ENCODE results near the gene PTPRK.

PTPRK gene

DNA sequence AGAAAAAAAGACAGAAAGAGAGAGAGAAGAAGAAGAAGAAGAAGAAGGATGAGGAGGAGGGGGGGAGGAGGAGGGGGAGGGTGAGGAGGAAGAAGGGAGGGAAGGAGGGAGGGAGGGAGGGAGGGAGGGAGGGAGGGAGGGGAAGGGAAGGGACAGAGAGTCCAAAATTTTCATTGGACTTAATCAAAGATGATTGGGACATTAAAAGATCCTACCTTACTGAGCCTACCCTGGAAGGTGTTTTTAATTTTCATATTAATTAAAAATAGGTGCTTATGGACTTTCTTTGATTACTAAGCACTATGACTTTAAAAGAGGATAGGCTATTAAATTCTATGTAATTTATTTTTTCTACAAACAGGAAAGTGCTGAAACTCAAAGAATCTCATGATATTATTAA is 319.6 kb downstream of the PTPRK start:
- Histone ChIP-seq H3K23ac (ENCODE audit: low read length) (no peak overlapping the region), H3K27ac (ENCODE audit: low read depth, low read length) (no peak overlapping the region), H2BK120ac (ENCODE audit: low read depth, low read length) (no peak overlapping the region), H3K9ac (ENCODE audit: low read length) (no peak overlapping the region), H3K56ac (ENCODE audit: low read length) (no peak overlapping the region), H4K8ac (ENCODE audit: low read depth, low read length) (no peak overlapping the region), H3K4me3 (ENCODE audit: low read length) (no peak overlapping the region), H3K4ac (ENCODE audit: low read depth, low read length) (no peak overlapping the region), H3K27me3 (ENCODE audit: insufficient read depth, low read length, poor library complexity) (no peaks in the 10 kb centered on the region), H2BK5ac (ENCODE audit: low read length) (no peak overlapping the region), H3K79me2 (ENCODE audit: control insufficient read depth, insufficient read depth, low read length) (no peaks in the 10 kb centered on the region), H2BK15ac (replicated peaks; ENCODE audit: low read depth) (no peak overlapping the region), H3K4me2 (ENCODE audit: low read length) (no peak overlapping the region), H4K5ac (ENCODE audit: low read length) (no peak overlapping the region), H2AK5ac (ENCODE audit: low read length) (no peak overlapping the region), H3K4me1 (ENCODE audit: control insufficient read depth, low read depth, low read length) (peaks cover 4% of the 10 kb centered on the region), H3K18ac (ENCODE audit: low read length) (no peak overlapping the region), H3K79me1 (ENCODE audit: low read length) (no peaks in the 10 kb centered on the region), H3K36me3 (ENCODE audit: control insufficient read depth, insufficient read depth, low read length) (no peaks in the 10 kb centered on the region)
- DNase-seq, result no peak

DNA sequence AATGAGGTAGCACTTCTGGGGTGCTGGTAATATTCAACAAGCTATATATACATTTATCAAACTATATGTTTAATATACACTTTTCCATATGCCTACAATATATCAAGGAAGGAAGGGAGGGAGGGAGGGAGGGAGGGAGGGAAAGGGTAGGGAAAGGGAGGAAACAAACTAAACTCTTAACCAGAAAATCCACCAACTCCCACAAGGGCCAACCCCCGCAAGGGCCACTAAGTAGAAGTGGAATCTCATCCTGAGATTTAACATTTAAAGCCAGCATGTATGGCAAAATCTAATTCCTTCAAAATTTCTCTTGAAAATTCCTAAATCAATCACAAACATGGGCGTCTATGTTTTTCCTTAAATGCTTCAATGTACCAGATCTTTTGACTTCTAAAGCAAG is 320.9 kb downstream of the PTPRK start:
- Histone ChIP-seq H3K27ac (ENCODE audit: low read depth, low read length) (no peak overlapping the region), H2BK120ac (ENCODE audit: low read depth, low read length) (no peak overlapping the region), H2BK5ac (ENCODE audit: low read length) (no peak overlapping the region), H2BK15ac (replicated peaks; ENCODE audit: low read depth) (no peak overlapping the region), H3K36me3 (ENCODE audit: control insufficient read depth, insufficient read depth, low read length) (no peaks in the 10 kb centered on the region), H4K8ac (ENCODE audit: low read depth, low read length) (no peak overlapping the region), H3K56ac (ENCODE audit: low read length) (no peak overlapping the region), H4K5ac (ENCODE audit: low read length) (no peak overlapping the region), H3K4me2 (ENCODE audit: low read length) (no peak overlapping the region), H3K4ac (ENCODE audit: low read depth, low read length) (no peak overlapping the region), H3K4me1 (ENCODE audit: control insufficient read depth, low read depth, low read length) (no peaks in the 10 kb centered on the region), H3K27me3 (ENCODE audit: insufficient read depth, low read length, poor library complexity) (no peaks in the 10 kb centered on the region), H2AK5ac (ENCODE audit: low read length) (no peak overlapping the region), H3K9ac (ENCODE audit: low read length) (no peak overlapping the region), H3K79me1 (ENCODE audit: low read length) (no peaks in the 10 kb centered on the region), H3K23ac (ENCODE audit: low read length) (no peak overlapping the region), H3K18ac (ENCODE audit: low read length) (no peak overlapping the region), H3K4me3 (ENCODE audit: low read length) (no peak overlapping the region), H3K79me2 (ENCODE audit: control insufficient read depth, insufficient read depth, low read length) (no peaks in the 10 kb centered on the region)
- no CpG with 5 or more reads among the region's 2 CpGs for WGBS (ENCODE audit: extremely low coverage, insufficient coverage, low lambda C conversion rate)
- no peak for DNase-seq

DNA sequence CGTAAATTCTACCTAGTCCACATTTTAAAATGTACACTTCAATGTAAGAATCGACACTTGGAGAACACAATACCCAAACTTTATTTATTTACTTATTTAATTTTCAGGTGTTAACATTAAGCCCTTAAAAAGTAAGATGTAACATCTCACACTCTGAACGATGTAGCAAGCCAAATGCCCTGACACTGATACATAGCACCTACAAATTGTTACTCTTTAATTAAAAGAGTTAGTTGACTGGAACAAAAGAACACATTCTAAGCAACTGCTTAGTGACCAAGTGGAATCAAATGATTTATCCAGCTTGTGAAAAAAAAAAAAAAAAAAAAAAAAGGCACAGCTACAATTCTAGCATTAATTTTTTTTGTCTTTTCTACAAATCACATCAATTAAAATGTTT is 327.4 kb downstream of the PTPRK start:
- Histone ChIP-seq H4K5ac (ENCODE audit: low read length) (no peak overlapping the region), H3K79me1 (ENCODE audit: low read length) (no peaks in the 10 kb centered on the region), H3K27me3 (ENCODE audit: insufficient read depth, low read length, poor library complexity) (no peaks in the 10 kb centered on the region), H3K9ac (ENCODE audit: low read length) (no peak overlapping the region), H3K27ac (ENCODE audit: low read depth, low read length) (no peak overlapping the region), H2BK120ac (ENCODE audit: low read depth, low read length) (no peak overlapping the region), H3K23ac (ENCODE audit: low read length) (no peak overlapping the region), H3K18ac (ENCODE audit: low read length) (no peak overlapping the region), H3K4me2 (ENCODE audit: low read length) (no peak overlapping the region), H2AK5ac (ENCODE audit: low read length) (no peak overlapping the region), H4K8ac (ENCODE audit: low read depth, low read length) (no peak overlapping the region), H3K56ac (ENCODE audit: low read length) (no peak overlapping the region), H2BK5ac (ENCODE audit: low read length) (no peak overlapping the region), H3K4me3 (ENCODE audit: low read length) (no peak overlapping the region), H3K4me1 (ENCODE audit: control insufficient read depth, low read depth, low read length) (no peaks in the 10 kb centered on the region), H3K36me3 (ENCODE audit: control insufficient read depth, insufficient read depth, low read length) (no peaks in the 10 kb centered on the region), H3K4ac (ENCODE audit: low read depth, low read length) (no peak overlapping the region), H3K79me2 (ENCODE audit: control insufficient read depth, insufficient read depth, low read length) (no peaks in the 10 kb centered on the region), H2BK15ac (replicated peaks; ENCODE audit: low read depth) (no peak overlapping the region)
- no CpG with 5 or more reads among the region's 3 CpGs for WGBS (ENCODE audit: extremely low coverage, insufficient coverage, low lambda C conversion rate)
- no peak for DNase-seq

DNA sequence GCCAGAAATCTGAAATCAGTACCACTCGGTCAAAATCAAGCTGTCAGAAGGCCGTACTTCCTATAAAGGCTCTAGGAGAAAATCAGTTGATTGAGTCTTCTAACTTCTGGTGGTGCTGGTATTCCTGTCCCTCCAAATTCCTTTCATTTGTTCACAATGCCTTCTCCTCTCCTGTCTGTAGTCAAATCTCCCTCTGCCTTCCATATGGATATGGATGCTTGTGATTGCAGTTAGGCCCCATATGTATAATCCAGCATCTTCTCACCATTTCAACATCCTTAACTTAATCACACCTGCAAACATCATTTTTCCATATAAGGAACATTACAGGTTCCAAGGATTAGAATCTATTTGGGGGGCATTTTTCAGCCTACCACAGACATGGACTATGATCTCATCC is 331.7 kb downstream of the PTPRK start:
- WGBS (ENCODE audit: extremely low coverage, insufficient coverage, low lambda C conversion rate), result no CpG with 5 or more reads among the region's 2 CpGs
- Histone ChIP-seq H3K27me3 (ENCODE audit: insufficient read depth, low read length, poor library complexity) (no peaks in the 10 kb centered on the region), H3K9ac (ENCODE audit: low read length) (no peak overlapping the region), H3K18ac (ENCODE audit: low read length) (no peak overlapping the region), H3K56ac (ENCODE audit: low read length) (no peak overlapping the region), H3K79me1 (ENCODE audit: low read length) (no peaks in the 10 kb centered on the region), H4K8ac (ENCODE audit: low read depth, low read length) (no peak overlapping the region), H3K4me1 (ENCODE audit: control insufficient read depth, low read depth, low read length) (no peaks in the 10 kb centered on the region), H3K36me3 (ENCODE audit: control insufficient read depth, insufficient read depth, low read length) (no peaks in the 10 kb centered on the region), H2BK5ac (ENCODE audit: low read length) (no peak overlapping the region), H4K5ac (ENCODE audit: low read length) (no peak overlapping the region), H2BK120ac (ENCODE audit: low read depth, low read length) (no peak overlapping the region), H3K4ac (ENCODE audit: low read depth, low read length) (no peak overlapping the region), H3K4me3 (ENCODE audit: low read length) (no peak overlapping the region), H3K27ac (ENCODE audit: low read depth, low read length) (no peak overlapping the region), H2BK15ac (replicated peaks; ENCODE audit: low read depth) (no peak overlapping the region), H2AK5ac (ENCODE audit: low read length) (no peak overlapping the region), H3K79me2 (ENCODE audit: control insufficient read depth, insufficient read depth, low read length) (no peaks in the 10 kb centered on the region), H3K4me2 (ENCODE audit: low read length) (no peak overlapping the region), H3K23ac (ENCODE audit: low read length) (no peak overlapping the region)
- DNase-seq, result no peak

DNA sequence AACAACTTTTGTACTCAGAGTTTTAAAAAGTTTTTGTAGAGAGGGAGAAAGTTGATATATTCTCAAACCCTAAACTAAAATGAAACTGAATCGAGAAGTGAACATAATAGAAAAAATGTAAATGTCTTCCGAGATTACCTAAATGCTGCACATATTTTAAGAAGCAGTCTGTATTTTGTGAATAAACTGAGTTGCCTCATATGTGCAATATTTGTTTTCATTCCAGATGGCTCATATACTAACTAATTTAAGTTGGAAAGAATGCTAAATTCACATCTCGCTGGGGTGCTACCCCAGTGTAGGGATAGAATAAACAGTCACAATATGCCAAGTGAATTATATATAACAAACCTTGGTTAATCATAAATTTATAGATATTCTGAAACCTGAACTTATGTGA is 333.7 kb downstream of the PTPRK start:
- Histone ChIP-seq H3K27me3 (ENCODE audit: insufficient read depth, low read length, poor library complexity) (no peaks in the 10 kb centered on the region), H2BK15ac (replicated peaks; ENCODE audit: low read depth) (no peak overlapping the region), H3K18ac (ENCODE audit: low read length) (no peak overlapping the region), H3K79me2 (ENCODE audit: control insufficient read depth, insufficient read depth, low read length) (no peaks in the 10 kb centered on the region), H3K4me1 (ENCODE audit: control insufficient read depth, low read depth, low read length) (no peaks in the 10 kb centered on the region), H3K4me2 (ENCODE audit: low read length) (no peak overlapping the region), H3K9ac (ENCODE audit: low read length) (no peak overlapping the region), H4K8ac (ENCODE audit: low read depth, low read length) (no peak overlapping the region), H3K27ac (ENCODE audit: low read depth, low read length) (no peak overlapping the region), H3K4ac (ENCODE audit: low read depth, low read length) (no peak overlapping the region), H3K36me3 (ENCODE audit: control insufficient read depth, insufficient read depth, low read length) (no peaks in the 10 kb centered on the region), H3K56ac (ENCODE audit: low read length) (no peak overlapping the region), H3K4me3 (ENCODE audit: low read length) (no peak overlapping the region), H2AK5ac (ENCODE audit: low read length) (no peak overlapping the region), H4K5ac (ENCODE audit: low read length) (no peak overlapping the region), H3K23ac (ENCODE audit: low read length) (no peak overlapping the region), H2BK5ac (ENCODE audit: low read length) (no peak overlapping the region), H2BK120ac (ENCODE audit: low read depth, low read length) (no peak overlapping the region), H3K79me1 (ENCODE audit: low read length) (no peaks in the 10 kb centered on the region)
- DNase-seq, result no peak
- no CpG with 5 or more reads among the region's 3 CpGs for WGBS (ENCODE audit: extremely low coverage, insufficient coverage, low lambda C conversion rate)

DNA sequence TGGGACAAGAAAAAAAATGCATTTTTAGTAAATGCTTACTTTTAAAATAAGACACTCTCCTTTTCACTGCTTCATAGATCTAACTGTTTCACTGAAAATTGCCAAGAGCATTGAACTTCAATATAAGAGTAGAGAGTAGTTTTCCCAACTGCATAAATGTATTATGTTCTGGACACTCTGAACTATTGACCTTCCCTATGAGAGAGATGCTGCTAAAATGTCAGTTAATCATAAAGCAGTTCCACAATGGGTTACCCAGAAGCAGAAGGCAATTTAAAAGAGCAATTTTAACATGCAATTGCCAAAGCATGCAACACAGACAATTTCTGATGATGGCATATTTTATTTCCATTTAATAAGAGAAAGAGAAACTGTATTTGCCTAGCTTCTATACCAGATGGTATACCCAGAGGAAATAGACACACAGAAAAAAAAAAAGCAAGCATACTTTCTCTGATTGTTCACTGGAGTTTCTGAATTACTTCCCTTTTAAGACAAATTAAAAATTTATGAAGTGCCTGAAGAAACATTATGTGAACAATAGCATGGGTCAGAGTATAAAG is 340.4 kb downstream of the PTPRK start:
- Histone ChIP-seq H2BK120ac (ENCODE audit: low read depth, low read length) (no peak overlapping the region), H2AK5ac (ENCODE audit: low read length) (no peak overlapping the region), H4K5ac (ENCODE audit: low read length) (no peak overlapping the region), H3K27ac (ENCODE audit: low read depth, low read length) (no peak overlapping the region), H4K8ac (ENCODE audit: low read depth, low read length) (no peak overlapping the region), H3K4ac (ENCODE audit: low read depth, low read length) (no peak overlapping the region), H3K36me3 (ENCODE audit: control insufficient read depth, insufficient read depth, low read length) (no peaks in the 10 kb centered on the region), H2BK15ac (replicated peaks; ENCODE audit: low read depth) (no peak overlapping the region), H3K23ac (ENCODE audit: low read length) (no peak overlapping the region), H3K4me3 (ENCODE audit: low read length) (no peak overlapping the region), H3K9ac (ENCODE audit: low read length) (no peak overlapping the region), H3K27me3 (ENCODE audit: insufficient read depth, low read length, poor library complexity) (no peaks in the 10 kb centered on the region), H3K18ac (ENCODE audit: low read length) (no peak overlapping the region), H3K4me2 (ENCODE audit: low read length) (no peak overlapping the region), H3K79me2 (ENCODE audit: control insufficient read depth, insufficient read depth, low read length) (no peaks in the 10 kb centered on the region), H2BK5ac (ENCODE audit: low read length) (no peak overlapping the region), H3K4me1 (ENCODE audit: control insufficient read depth, low read depth, low read length) (peaks cover 2% of the 10 kb centered on the region), H3K79me1 (ENCODE audit: low read length) (no peaks in the 10 kb centered on the region), H3K56ac (ENCODE audit: low read length) (no peak overlapping the region)
- DNase-seq, result no peak

Measured in mesendoderm (in vitro differentiated cells).